ENCODE results near the gene TERB1. TPM values are rescaled to one million over a fixed set of nuclear protein-coding genes. Genes with fewer than 3 reads are reported as not detected.

TERB1 gene
- total and polyA plus RNA-seq, 2 of the 13 experiments (the other 11 are each of a cell fraction or from before 2014, with no cell fraction given) = not detected

GRCh38 chr16:66830422-66831404, 29.3 kb upstream of the TERB1 start, which contains the start of gene NAE1 (continued):
- TF ChIP-seq TIGD3 (CRISPR knock-in tag; IDR thresholded peaks at IDR 0.05; ENCODE audit: borderline replicate concordance) (no peak), POGK (CRISPR knock-in tag; conservative IDR thresholded peaks at IDR 0.05) (peak; percentile 96), SMARCE1 (IDR thresholded peaks at IDR 0.05; ENCODE audit: borderline replicate concordance) (no peak), ZNF660 (CRISPR knock-in tag; IDR thresholded peaks at IDR 0.05; ENCODE audit: borderline replicate concordance, low read depth) (peak; percentile 87; the same call in 1 of the 2 replicates), FOXP4 (CRISPR knock-in tag; IDR thresholded peaks at IDR 0.05) (0 out of 2 replicates have a peak, but pooled peaks have one; percentile 45), ZNF614 (CRISPR knock-in tag; IDR thresholded peaks at IDR 0.05; ENCODE audit: borderline replicate concordance) (peak; percentile 95), RFX5 (IDR thresholded peaks at IDR 0.05; ENCODE audit: low read depth, low read length) (no peak; the same call in 1 of the 2 replicates), GLI4 (CRISPR knock-in tag; IDR thresholded peaks at IDR 0.05; ENCODE audit: borderline replicate concordance) (peak; percentile 91), ZNF572 (CRISPR knock-in tag; IDR thresholded peaks at IDR 0.05) (no peak), ISL2 (CRISPR knock-in tag; IDR thresholded peaks at IDR 0.05) (peak; percentile 85), POLR2G (IDR thresholded peaks at IDR 0.05; ENCODE audit: low read depth, low read length) (peak; percentile 98), NFIB (CRISPR knock-in tag; IDR thresholded peaks at IDR 0.05; ENCODE audit: borderline replicate concordance) (no peak), REL (CRISPR knock-in tag; conservative IDR thresholded peaks at IDR 0.05) (no peak), TEAD3 (CRISPR knock-in tag; optimal IDR thresholded peaks at IDR 0.05; ENCODE audit: borderline replicate concordance) (peak; percentile 51), CERS6 (CRISPR knock-in tag; IDR thresholded peaks at IDR 0.05) (peak; percentile 94), SUZ12 (IDR thresholded peaks at IDR 0.05; ENCODE audit: low read depth, low read length) (no peak), GRHL1 (CRISPR knock-in tag; conservative IDR thresholded peaks at IDR 0.05) (no peak), ZFP36L1 (CRISPR knock-in tag; IDR thresholded peaks at IDR 0.05) (0 out of 2 replicates have a peak, but pooled peaks have one; percentile 3)
